Activated CD8-positive, alpha-beta T cell treated with anti-CD3 and anti-CD28 coated beads for 36 hours (primary cell): ENCODE results near the gene KRT12. TPM values are rescaled to one million over a fixed set of nuclear protein-coding genes. Genes with fewer than 3 reads are reported as not detected.

Experiments used
- ATAC-seq: fragments of 200-7000 bp; cut with Tn5 transposase; one replicate; pipeline ENCODE4 v1.10.0; 2021; ENCODE audit warnings: mild to moderate bottlenecking, moderate library complexity
- CTCF ChIA-PET: fragments of 350-600 bp; sonication (Branson Sonifier 250); formaldehyde crosslinking; loops from one replicate; lab custom pipeline; 2021; ENCODE audit warnings: antibody characterized with exemption; lab: Charles Lee
- POLR2A ChIA-PET: fragments of 350-600 bp; sonication (Branson Sonifier 250); formaldehyde crosslinking; loops from one replicate; lab custom pipeline; 2021; ENCODE audit warnings: antibody characterized with exemption; lab: Charles Lee
- DNase-seq: peaks from one replicate; pipeline ENCODE4 v3.0.0-alpha.2; 2020
- H3K27ac Mint-ChIP-seq: one replicate; pipeline ENCODE4 v1.8.0; 2021; ENCODE audit warnings: mild to moderate bottlenecking, mixed read lengths
- H3K27me3 Mint-ChIP-seq: one replicate; pipeline ENCODE4 v1.8.0; 2021; ENCODE audit warnings: mixed read lengths
- H3K36me3 Mint-ChIP-seq: one replicate; pipeline ENCODE4 v1.8.0; 2021; ENCODE audit warnings: low read depth, mixed read lengths
- H3K4me1 Mint-ChIP-seq: one replicate; pipeline ENCODE4 v1.8.0; 2021; ENCODE audit warnings: low read depth, mixed read lengths
- H3K4me3 Mint-ChIP-seq: one replicate; pipeline ENCODE4 v1.8.0; 2021; ENCODE audit warnings: mild to moderate bottlenecking, moderate library complexity, mixed read lengths
- H3K9me3 Mint-ChIP-seq: one replicate; pipeline ENCODE4 v1.8.0; 2021; ENCODE audit warnings: mixed read lengths
- intact Hi-C: fragments of 100-400 bp; cut with micrococcal nuclease; formaldehyde crosslinking; loops from one replicate; pipeline ENCODE4 v1.10.0; 2022
- total RNA-seq, 2 experiments: library from RNA; stranded (reverse); gene quantifications; one replicate each; pipeline ENCODE4 v1.2.3, GENCODE V29; 2021
- TF ChIP-seq, protein P1 (sequence below): fragments of 200-600 bp; IDR thresholded peaks from one replicate; pipeline ENCODE4 v1.8.0; 2022; ENCODE audit warnings: antibody characterized with exemption, mild to moderate bottlenecking

KRT12 gene
- total RNA-seq, 2 experiments from 2014 or later = not detected

DNA sequence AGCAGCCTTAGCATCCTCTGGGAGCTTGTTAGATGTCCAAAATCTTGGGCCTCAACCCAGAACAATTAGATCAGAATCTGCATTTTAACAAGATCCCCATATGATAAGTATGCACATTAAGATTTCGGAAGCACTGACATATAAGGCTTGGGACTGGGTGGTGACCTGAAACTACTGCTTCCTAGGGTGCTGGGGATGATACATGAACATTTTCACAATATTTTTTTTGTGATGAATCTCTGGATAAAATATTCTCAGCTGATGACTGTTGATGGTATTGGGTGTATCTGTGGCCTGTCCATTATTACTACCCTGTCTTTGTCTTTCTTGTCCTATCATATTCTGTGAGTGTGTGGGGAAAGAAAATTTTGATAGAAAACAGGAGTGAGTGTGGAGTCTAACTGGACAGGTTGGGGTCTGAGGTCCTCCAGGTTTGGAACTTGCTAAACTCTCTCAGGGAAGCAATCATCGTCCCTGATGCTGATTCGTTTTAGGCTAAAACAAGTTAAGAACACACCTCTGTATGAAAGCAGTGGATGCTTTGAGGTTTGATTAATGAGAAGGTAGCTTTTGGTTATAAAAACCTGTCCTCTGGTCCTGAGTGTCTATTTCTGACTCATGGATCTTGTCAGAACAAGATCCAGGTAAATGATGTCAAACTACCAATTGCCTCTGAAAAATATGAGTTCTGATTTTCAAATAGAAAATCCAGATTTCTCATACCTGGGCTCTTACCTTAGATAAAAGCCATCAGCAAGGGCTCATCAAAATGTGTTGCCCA is 47.2 kb upstream of the KRT12 start:
- CTCF ChIA-PET = interaction anchor here (0.8 to 1.2 kb wide), 3 partner anchors 634 to 749 kb away, joined by 3 to 5 read pairs (median 3); no protein-coding TSS in a partner anchor
- H3K27ac Mint-ChIP-seq = no peak overlapping the region
- no peaks in the 10 kb centered on the region for H3K9me3 Mint-ChIP-seq
- POLR2A ChIA-PET = no interaction called here
- H3K4me1 Mint-ChIP-seq = no peaks in the 10 kb centered on the region
- H3K4me3 Mint-ChIP-seq = no peak overlapping the region
- no peaks in the 10 kb centered on the region for H3K27me3 Mint-ChIP-seq
- TF ChIP-seq, protein P1, sequence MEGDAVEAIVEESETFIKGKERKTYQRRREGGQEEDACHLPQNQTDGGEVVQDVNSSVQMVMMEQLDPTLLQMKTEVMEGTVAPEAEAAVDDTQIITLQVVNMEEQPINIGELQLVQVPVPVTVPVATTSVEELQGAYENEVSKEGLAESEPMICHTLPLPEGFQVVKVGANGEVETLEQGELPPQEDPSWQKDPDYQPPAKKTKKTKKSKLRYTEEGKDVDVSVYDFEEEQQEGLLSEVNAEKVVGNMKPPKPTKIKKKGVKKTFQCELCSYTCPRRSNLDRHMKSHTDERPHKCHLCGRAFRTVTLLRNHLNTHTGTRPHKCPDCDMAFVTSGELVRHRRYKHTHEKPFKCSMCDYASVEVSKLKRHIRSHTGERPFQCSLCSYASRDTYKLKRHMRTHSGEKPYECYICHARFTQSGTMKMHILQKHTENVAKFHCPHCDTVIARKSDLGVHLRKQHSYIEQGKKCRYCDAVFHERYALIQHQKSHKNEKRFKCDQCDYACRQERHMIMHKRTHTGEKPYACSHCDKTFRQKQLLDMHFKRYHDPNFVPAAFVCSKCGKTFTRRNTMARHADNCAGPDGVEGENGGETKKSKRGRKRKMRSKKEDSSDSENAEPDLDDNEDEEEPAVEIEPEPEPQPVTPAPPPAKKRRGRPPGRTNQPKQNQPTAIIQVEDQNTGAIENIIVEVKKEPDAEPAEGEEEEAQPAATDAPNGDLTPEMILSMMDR = no peak
- H3K36me3 Mint-ChIP-seq = no peaks in the 10 kb centered on the region
- ATAC-seq = no peak
- intact Hi-C loops = no loop called here
- no peak for DNase-seq

DNA sequence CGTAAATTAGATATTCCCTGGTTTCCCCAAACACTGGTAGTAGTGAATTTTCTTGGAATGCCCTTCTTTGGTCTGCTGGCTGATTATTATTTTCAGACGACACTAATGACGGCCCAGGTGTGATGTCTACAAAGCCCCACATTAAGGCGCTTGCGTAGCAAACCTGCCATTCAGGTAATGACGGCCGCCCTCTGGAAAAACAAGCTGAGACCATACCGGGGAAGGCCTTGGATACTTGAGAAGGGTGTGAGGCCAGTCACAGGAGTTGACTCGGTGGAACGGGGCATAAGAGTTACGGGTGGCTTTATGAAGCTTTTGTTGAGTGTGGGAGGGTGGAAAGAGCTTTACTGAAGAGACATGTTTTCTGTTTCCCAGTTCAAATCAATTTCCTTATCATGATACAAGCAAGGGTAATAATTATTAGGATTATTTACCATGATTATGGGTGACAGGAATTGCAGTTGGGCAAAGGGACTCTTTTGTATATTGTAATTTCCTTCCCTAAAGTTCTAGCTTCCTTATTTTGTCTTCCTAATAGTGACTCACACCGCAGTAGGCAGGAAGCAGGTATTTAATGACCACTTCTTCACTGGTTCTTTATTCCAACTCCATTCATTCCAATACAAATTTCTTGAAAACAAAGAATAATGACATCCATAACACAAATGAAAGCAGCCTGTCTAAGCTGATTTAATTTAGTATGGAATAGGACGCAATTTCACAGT is 45.6 kb upstream of the KRT12 start:
- ATAC-seq (no peak), DNase-seq (no peak)
- CTCF ChIA-PET = interaction anchor here (0.8 to 1.2 kb wide), 3 partner anchors 56 to 750 kb away, joined by 3 to 4 read pairs (median 4); no protein-coding TSS in a partner anchor
- Mint-ChIP-seq H3K27ac (no peak overlapping the region), H3K9me3 (no peaks in the 10 kb centered on the region), H3K27me3 (peaks cover 11% of the 10 kb centered on the region), H3K36me3 (no peaks in the 10 kb centered on the region), H3K4me1 (no peaks in the 10 kb centered on the region), H3K4me3 (no peak overlapping the region)
- TF ChIP-seq, protein P1 = no peak
- intact Hi-C loops = no loop called here
- POLR2A ChIA-PET = no interaction called here

DNA sequence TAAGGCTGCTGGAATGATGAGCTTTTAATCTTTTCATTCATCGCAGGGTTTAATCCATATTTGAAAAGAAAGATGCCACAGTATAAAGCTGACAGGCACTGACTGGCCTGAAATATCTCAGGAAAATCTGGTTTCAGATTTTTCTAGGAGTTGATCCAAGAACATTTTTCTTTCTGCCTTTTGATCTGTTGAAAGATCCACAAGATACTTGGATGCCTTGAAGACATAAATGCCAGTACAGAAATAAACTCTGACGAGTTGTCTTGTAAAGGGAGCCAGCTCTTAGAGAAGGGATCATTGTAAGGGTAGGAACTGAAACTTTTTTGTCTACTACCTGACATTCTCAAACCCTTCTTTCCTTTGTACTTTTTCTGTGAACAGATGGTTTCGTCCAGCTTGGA is 43.4 kb upstream of the KRT12 start:
- intact Hi-C loops = no loop called here
- no peak overlapping the region for H3K27ac Mint-ChIP-seq
- ChIA-PET POLR2A (interaction anchor here (0.7 kb wide), 1 partner anchor 14 kb away, joined by 3 read pairs; no protein-coding TSS in a partner anchor), CTCF (interaction anchor here (1.0 to 3.2 kb wide), 5 partner anchors 412 to 753 kb away, joined by 3 to 18 read pairs (median 13); no protein-coding TSS in a partner anchor)
- no peak overlapping the region for H3K4me3 Mint-ChIP-seq
- H3K27me3 Mint-ChIP-seq = peaks cover 21% of the 10 kb centered on the region
- no peaks in the 10 kb centered on the region for H3K36me3 Mint-ChIP-seq
- no peaks in the 10 kb centered on the region for H3K4me1 Mint-ChIP-seq
- ATAC-seq = no peak
- H3K9me3 Mint-ChIP-seq = no peaks in the 10 kb centered on the region
- TF ChIP-seq, protein P1 = no peak
- DNase-seq = no peak

DNA sequence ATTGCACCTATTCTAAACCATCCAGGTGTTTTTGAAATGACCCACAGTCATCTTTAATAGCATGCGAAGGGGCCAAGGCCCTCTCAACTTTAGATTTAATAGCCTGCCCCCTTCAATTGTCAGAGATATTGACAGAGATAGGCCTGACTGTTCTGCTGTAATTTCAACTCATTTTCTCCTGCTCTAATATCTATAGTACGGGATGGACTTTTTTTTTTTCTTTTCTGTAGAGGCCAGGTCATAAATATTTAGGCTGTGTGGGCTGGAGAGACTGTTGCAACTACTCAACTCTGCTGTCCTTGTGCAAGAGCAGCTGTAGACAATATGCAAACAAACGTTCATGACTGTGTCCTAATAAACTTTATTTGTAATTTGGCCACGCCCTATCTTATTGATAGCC is 42.7 kb upstream of the KRT12 start:
- ChIA-PET POLR2A (no interaction called here), CTCF (interaction anchor here (0.7 to 3.2 kb wide), 8 partner anchors 8 to 754 kb away, joined by 3 to 18 read pairs (median 6); no protein-coding TSS in a partner anchor)
- Mint-ChIP-seq H3K27ac (no peak overlapping the region), H3K36me3 (no peaks in the 10 kb centered on the region), H3K27me3 (peaks cover 23% of the 10 kb centered on the region), H3K4me3 (no peak overlapping the region), H3K9me3 (no peaks in the 10 kb centered on the region), H3K4me1 (no peaks in the 10 kb centered on the region)
- DNase-seq = no peak
- TF ChIP-seq, protein P1 = no peak
- intact Hi-C loops = loop anchor here (2.0 to 10.0 kb wide), 3 partner anchors 413 to 725 kb away; no protein-coding TSS in a partner anchor
- no peak for ATAC-seq
